H9 (cell line): ENCODE measurements around the gene ZMYND8. TPM values are rescaled to one million over a fixed set of nuclear protein-coding genes. Genes with fewer than 3 reads are reported as not detected.
A peak's percentile ranks its signal among the peaks of the same experiment; 100 is the strongest.

Experiments
- DNase-seq: peaks from one replicate; pipeline ENCODE4 v3.0.0-alpha.2; 2017
- H2AFZ ChIP-seq: one replicate; pipeline ENCODE4 v1.6.1; 2013; ENCODE audit warnings: mild to moderate bottlenecking, low read length, control low read depth, moderate library complexity
- H2AK5ac ChIP-seq: 2 replicates; pipeline ENCODE4 v1.6.1; 2013; ENCODE audit warnings: low read length, control low read depth, mixed read lengths; ENCODE audit not compliant: insufficient read length
- H2BK120ac ChIP-seq: one replicate; pipeline ENCODE4 v1.6.1; 2013; ENCODE audit warnings: low read depth, mild to moderate bottlenecking, low read length, control low read depth, inconsistent platforms; ENCODE audit not compliant: poor library complexity, severe bottlenecking
- H2BK12ac ChIP-seq: 2 replicates; pipeline ENCODE4 v1.6.1; 2013; ENCODE audit warnings: low read length, control low read depth, mixed read lengths, low read depth; ENCODE audit not compliant: insufficient read length
- H2BK15ac ChIP-seq: 2 replicates; pipeline ENCODE4 v1.6.1; 2013; ENCODE audit warnings: low read depth, low read length, control low read depth
- H2BK20ac ChIP-seq: one replicate; pipeline ENCODE4 v1.6.1; 2013; ENCODE audit warnings: low read depth, mild to moderate bottlenecking, low read length, control low read depth, inconsistent platforms; ENCODE audit not compliant: poor library complexity, severe bottlenecking
- H2BK5ac ChIP-seq: 2 replicates; pipeline ENCODE4 v1.6.1; 2013; ENCODE audit warnings: low read length, control low read depth, mixed read lengths; ENCODE audit not compliant: insufficient read length
- H3K14ac ChIP-seq: 2 replicates; pipeline ENCODE4 v1.6.1; 2013; ENCODE audit warnings: low read length, control low read depth; ENCODE audit not compliant: insufficient read depth
- H3K18ac ChIP-seq: 2 replicates; pipeline ENCODE4 v1.6.1; 2013; ENCODE audit warnings: low read depth, mild to moderate bottlenecking, mixed read lengths, low read length, control low read depth; ENCODE audit not compliant: insufficient read length
- H3K23ac ChIP-seq: 2 replicates; pipeline ENCODE4 v1.6.1; 2013; ENCODE audit warnings: low read length, control low read depth, mixed read lengths, low read depth; ENCODE audit not compliant: insufficient read length
- H3K23me2 ChIP-seq: 2 replicates; pipeline ENCODE4 v1.6.1; 2013; ENCODE audit warnings: low read depth, mild to moderate bottlenecking, mixed read lengths, low read length, control low read depth; ENCODE audit not compliant: insufficient read length, poor library complexity, severe bottlenecking
- H3K27ac ChIP-seq: 2 replicates; pipeline ENCODE4 v1.5.1; 2013; ENCODE audit warnings: low read length, control low read depth, mixed read lengths, low read depth; ENCODE audit not compliant: insufficient read length
- H3K27me3 ChIP-seq: 2 replicates; pipeline ENCODE4 v1.6.1; 2013; ENCODE audit warnings: low read length, control low read depth, inconsistent platforms; ENCODE audit not compliant: insufficient read depth
- H3K4ac ChIP-seq: 2 replicates; pipeline ENCODE4 v1.6.1; 2013; ENCODE audit warnings: low read depth, mild to moderate bottlenecking, control low read depth, inconsistent platforms, low read length, moderate library complexity
- H3K4me1 ChIP-seq: 2 replicates; pipeline ENCODE4 v1.6.1; 2013; ENCODE audit warnings: low read length, control low read depth, inconsistent platforms; ENCODE audit not compliant: insufficient read depth
- H3K4me2 ChIP-seq: 2 replicates; pipeline ENCODE4 v1.6.1; 2013; ENCODE audit warnings: low read length, control low read depth, mixed read lengths; ENCODE audit not compliant: insufficient read length, insufficient read depth
- H3K56ac ChIP-seq: 2 replicates; pipeline ENCODE4 v1.6.1; 2013; ENCODE audit warnings: low read depth, mild to moderate bottlenecking, mixed read lengths, low read length, control low read depth; ENCODE audit not compliant: insufficient read length
- H3K79me1 ChIP-seq: 2 replicates; pipeline ENCODE4 v1.6.1; 2013; ENCODE audit warnings: low read depth, mild to moderate bottlenecking, moderate library complexity, low read length, control low read depth, inconsistent platforms; ENCODE audit not compliant: insufficient read depth, poor library complexity, severe bottlenecking
- H3K79me2 ChIP-seq: 2 replicates; pipeline ENCODE4 v1.6.1; 2013; ENCODE audit warnings: low read length, control low read depth, inconsistent platforms; ENCODE audit not compliant: insufficient read depth
- H3K9ac ChIP-seq: 2 replicates; pipeline ENCODE4 v1.6.1; 2013; ENCODE audit warnings: low read length, control low read depth, mixed read lengths; ENCODE audit not compliant: insufficient read length; ENCODE audit errors: extremely low read depth
- H3K9me3 ChIP-seq: one replicate; pipeline ENCODE4 v1.6.1; 2013; ENCODE audit warnings: low read depth, low read length, inconsistent platforms; ENCODE audit not compliant: control insufficient read depth
- H3T11ph ChIP-seq: one replicate; pipeline ENCODE4 v1.6.1; 2013; ENCODE audit warnings: mild to moderate bottlenecking, low read length, control low read depth, inconsistent platforms
- H4K20me1 ChIP-seq: one replicate; pipeline ENCODE4 v1.6.1; 2013; ENCODE audit not compliant: control insufficient read depth, insufficient read length, insufficient read depth
- H4K5ac ChIP-seq: 2 replicates; pipeline ENCODE4 v1.6.1; 2013; ENCODE audit warnings: low read depth, mild to moderate bottlenecking, mixed read lengths, low read length, control low read depth; ENCODE audit not compliant: insufficient read length
- H4K8ac ChIP-seq: replicated peaks from 2 replicates; pipeline ENCODE4 v1.6.1; 2013; ENCODE audit warnings: low read length, control low read depth, mixed read lengths, low read depth; ENCODE audit not compliant: insufficient read length
- H4K91ac ChIP-seq: 2 replicates; pipeline ENCODE4 v1.6.1; 2013; ENCODE audit warnings: low read depth, mild to moderate bottlenecking, moderate library complexity, mixed read lengths, low read length, control low read depth; ENCODE audit not compliant: insufficient read length
- H3K27ac Mint-ChIP-seq, 3 experiments: 2 replicates in 2 of 3; 3 replicates in 1 of 3; pipeline ENCODE4 v1.8.0; 2020 to 2021; ENCODE audit warnings: mixed read lengths in 3 of 3, mild to moderate bottlenecking in 1 of 3, moderate library complexity in 1 of 3
- H3K27me3 Mint-ChIP-seq: 2 replicates; pipeline ENCODE4 v1.8.0; 2021; ENCODE audit warnings: low read depth, mild to moderate bottlenecking, moderate library complexity, mixed read lengths
- H3K36me3 Mint-ChIP-seq, 3 experiments: 2 replicates in 2 of 3; 3 replicates in 1 of 3; pipeline ENCODE4 v1.8.0; 2020 to 2021; ENCODE audit warnings: low read depth in 3 of 3, mixed read lengths in 3 of 3; ENCODE audit not compliant: insufficient read depth in 1 of 3
- H3K4me1 Mint-ChIP-seq, 2 experiments: 2 replicates each; pipeline ENCODE4 v1.8.0; 2020; ENCODE audit warnings: mixed read lengths in 2 of 2
- H3K4me3 Mint-ChIP-seq, 2 experiments: 2 replicates in 1 of 2; 3 replicates in 1 of 2; pipeline ENCODE4 v1.8.0; 2020 to 2021; ENCODE audit warnings: mild to moderate bottlenecking in 2 of 2, mixed read lengths in 2 of 2, moderate library complexity in 1 of 2
- H3K9me3 Mint-ChIP-seq, 2 experiments: 2 replicates in 1 of 2; 3 replicates in 1 of 2; pipeline ENCODE4 v1.8.0; 2020; ENCODE audit warnings: mild to moderate bottlenecking in 2 of 2, mixed read lengths in 2 of 2, moderate library complexity in 1 of 2
- CTCF ChIP-seq: fragments of 200-600 bp; sonication (generic); conservative IDR thresholded peaks from 3 replicates; pipeline ENCODE4 v1.8.0; 2021; ENCODE audit warnings: antibody characterized with exemption, mild to moderate bottlenecking
- WGBS: extraction: QIAGEN DNeasy Blood & Tissue Kit; methylation state at CpG from one replicate; pipeline ENCODE4 v1.1.7; 2013; ENCODE audit warnings: missing lambda C conversion rate, low lambda C conversion rate, mixed read lengths; ENCODE audit not compliant: insufficient read length; ENCODE audit errors: extremely low coverage; 5-methylcytosine and 5-hydroxymethylcytosine counted together
- total RNA-seq: library from RNA; stranded (reverse); gene quantifications from 2 replicates; pipeline ENCODE4 v1.2.1, GENCODE V29; 2021

ZMYND8 gene
- total RNA-seq, 1 experiment from 2014 or later, result 158 TPM

GRCh38 chr20:47314647-47315338 is 41.7 kb downstream of the ZMYND8 start:
- peaks cover 9% of the 10 kb centered on the region for H3K23me2 ChIP-seq
- H4K91ac ChIP-seq, result peak overlapping the region; percentile 73
- peak overlapping the region; percentile 59 for H3K18ac ChIP-seq
- peaks cover 27% of the 10 kb centered on the region for H3K4me1 ChIP-seq
- H3K79me2 ChIP-seq, result peaks cover 42% of the 10 kb centered on the region; the same call in 1 of the 2 replicates
- H3K36me3 Mint-ChIP-seq, result peaks cover 12 to 41% (median 26%) of the 10 kb centered on the region in 3 experiments
- no peaks in the 10 kb centered on the region for H3K9me3 ChIP-seq
- H3K4ac ChIP-seq, result no peak overlapping the region
- H3K27ac Mint-ChIP-seq, result peak overlapping the region; percentile 99 to 100 (median 100)
- H3K27me3 ChIP-seq, result no peaks in the 10 kb centered on the region
- H3K4me3 Mint-ChIP-seq, result no peak overlapping the region; a peak in 1 of 5 replicates
- H4K5ac ChIP-seq, result no peak overlapping the region
- no peak overlapping the region for H2BK15ac ChIP-seq
- no peaks in the 10 kb centered on the region for H4K20me1 ChIP-seq
- H3K27ac ChIP-seq, result peak overlapping the region; percentile 99
- H3K56ac ChIP-seq, result no peak overlapping the region
- peak overlapping the region; percentile 29; the same call in 1 of the 2 replicates for H3K14ac ChIP-seq
- no peak for TF ChIP-seq CTCF
- no peak overlapping the region for H2AFZ ChIP-seq
- H3K4me2 ChIP-seq, result no peak overlapping the region
- no peak overlapping the region for H2BK5ac ChIP-seq
- no peak overlapping the region for H4K8ac ChIP-seq
- H3K9me3 Mint-ChIP-seq, result no peaks in the 10 kb centered on the region; a peak in 1 of 5 replicates
- H2AK5ac ChIP-seq, result no peak overlapping the region
- no peak for DNase-seq
- H3T11ph ChIP-seq, result no peak overlapping the region
- H3K27me3 Mint-ChIP-seq, result no peaks in the 10 kb centered on the region; the same call in 1 of the 2 replicates
- no CpG with 5 or more reads among the region's 3 CpGs for WGBS
- H3K79me1 ChIP-seq, result peaks cover 10% of the 10 kb centered on the region
- no peak overlapping the region for H2BK120ac ChIP-seq
- H3K23ac ChIP-seq, result no peak overlapping the region
- no peak overlapping the region for H3K9ac ChIP-seq
- peak overlapping the region; percentile 85 for H2BK12ac ChIP-seq
- H3K4me1 Mint-ChIP-seq, result peaks cover 77 to 85% of the 10 kb centered on the region in 2 experiments
- no peak overlapping the region for H2BK20ac ChIP-seq
